C4-2B (cell line): ENCODE results near the gene ANKRD9.

Source experiments
- H3K27ac ChIP-seq: fragments of 450-650 bp; 2 replicates; pipeline ENCODE4 v1.5.1; 2017
- CTCF ChIP-seq: fragments of 450-650 bp; conservative IDR thresholded peaks from 2 replicates; pipeline ENCODE4 v1.5.1; 2017; ENCODE audit warnings: mild to moderate bottlenecking
- ZFX ChIP-seq: fragments of 450-650 bp; IDR thresholded peaks from 2 replicates; pipeline ENCODE4 v1.6.1; 2017

The ANKRD9 gene

GRCh38 chr14:102539544-102540314 lies 30.2 kb upstream of the ANKRD9 start:
- TF ChIP-seq CTCF = no peak
- H3K27ac ChIP-seq = no peak overlapping the region

- H3K27ac ChIP-seq = no peak overlapping the region
- TF ChIP-seq CTCF = no peak
These were observed 29.3 kb upstream of the ANKRD9 start for GRCh38 chr14:102538602-102539543.

GRCh38 chr14:102537981-102538601 lies 28.5 kb upstream of the ANKRD9 start:
- H3K27ac ChIP-seq = no peak overlapping the region
- TF ChIP-seq CTCF (no peak), ZFX (no peak)

GRCh38 chr14:102532204-102532658 lies 22.7 kb upstream of the ANKRD9 start:
- no peak overlapping the region for H3K27ac ChIP-seq

GRCh38 chr14:102530828-102531478 lies 21.4 kb upstream of the ANKRD9 start:
- no peak for TF ChIP-seq ZFX
- TF ChIP-seq CTCF = no peak
- H3K27ac ChIP-seq = peak overlapping the region; percentile 26

More at GRCh38 chr14:102532204-102532658, 22.7 kb upstream of the ANKRD9 start:
- TF ChIP-seq ZFX (no peak), CTCF (no peak)

GRCh38 chr14:102528431-102529170 lies 19.0 kb upstream of the ANKRD9 start:
- no peak overlapping the region for H3K27ac ChIP-seq
- TF ChIP-seq CTCF (no peak), ZFX (no peak)
